Body of pancreas (tissue), 4 donors: ENCODE data around the gene NLGN1.

Source experiments
- POLR2A ChIP-seq, 3 donors: fragments of 450-650 bp; IDR thresholded peaks; one replicate each; pipeline ENCODE4 v1.6.1; 2016; ENCODE audit warnings: antibody characterized with exemption in 3 of 3, mild to moderate bottlenecking in 2 of 3
- TF ChIP-seq, protein P1 (sequence below), 7 experiments: fragments of 450-650 bp in 4 of 7; fragments of 200-600 bp in 3 of 7; sonication (generic) in 3 of 7; IDR thresholded peaks; one replicate each; pipeline ENCODE4 v1.5.1; 2016 to 2019; ENCODE audit warnings: antibody characterized with exemption in 7 of 7

- TF ChIP-seq POLR2A (IDR thresholded peaks at IDR 0.05): no peak
- TF ChIP-seq, protein P1, sequence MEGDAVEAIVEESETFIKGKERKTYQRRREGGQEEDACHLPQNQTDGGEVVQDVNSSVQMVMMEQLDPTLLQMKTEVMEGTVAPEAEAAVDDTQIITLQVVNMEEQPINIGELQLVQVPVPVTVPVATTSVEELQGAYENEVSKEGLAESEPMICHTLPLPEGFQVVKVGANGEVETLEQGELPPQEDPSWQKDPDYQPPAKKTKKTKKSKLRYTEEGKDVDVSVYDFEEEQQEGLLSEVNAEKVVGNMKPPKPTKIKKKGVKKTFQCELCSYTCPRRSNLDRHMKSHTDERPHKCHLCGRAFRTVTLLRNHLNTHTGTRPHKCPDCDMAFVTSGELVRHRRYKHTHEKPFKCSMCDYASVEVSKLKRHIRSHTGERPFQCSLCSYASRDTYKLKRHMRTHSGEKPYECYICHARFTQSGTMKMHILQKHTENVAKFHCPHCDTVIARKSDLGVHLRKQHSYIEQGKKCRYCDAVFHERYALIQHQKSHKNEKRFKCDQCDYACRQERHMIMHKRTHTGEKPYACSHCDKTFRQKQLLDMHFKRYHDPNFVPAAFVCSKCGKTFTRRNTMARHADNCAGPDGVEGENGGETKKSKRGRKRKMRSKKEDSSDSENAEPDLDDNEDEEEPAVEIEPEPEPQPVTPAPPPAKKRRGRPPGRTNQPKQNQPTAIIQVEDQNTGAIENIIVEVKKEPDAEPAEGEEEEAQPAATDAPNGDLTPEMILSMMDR (IDR thresholded peaks at IDR 0.05): no peak
These were observed 700.1 kb downstream of the NLGN1 start for GRCh38 chr3:174097686-174098085.
